ENCODE results near the gene USP31.

DNA sequence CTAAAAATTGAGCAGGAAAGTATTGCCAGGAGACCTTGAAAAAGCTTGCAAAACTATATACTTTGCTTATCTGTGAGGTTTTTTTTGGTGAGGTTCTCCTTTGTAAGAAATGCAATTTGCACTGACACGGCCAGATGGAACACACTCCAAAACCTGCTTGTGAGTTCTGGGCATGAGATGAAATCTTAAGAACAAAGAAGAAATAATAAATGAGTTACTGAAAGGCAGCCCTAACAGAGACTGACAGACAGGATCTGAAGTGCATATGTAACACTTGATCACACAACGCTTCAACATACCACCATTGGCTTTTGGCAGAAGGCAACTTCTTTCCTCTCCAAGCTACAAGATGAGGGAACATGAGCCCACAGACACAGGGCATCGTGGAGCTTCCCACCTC, 82.6 kb downstream of the USP31 start:
- TF ChIP-seq CTCF (IDR thresholded peaks at IDR 0.05; ENCODE audit: low read length) (no peak), EZH2 (IDR thresholded peaks at IDR 0.05; ENCODE audit: borderline replicate concordance, low read length) (no peak)

All from OCI-LY1 (cell line).